H1 (cell line): ENCODE data around the gene KRTCAP2. TPM values are rescaled to one million over a fixed set of nuclear protein-coding genes. Genes with fewer than 3 reads are reported as not detected.

ENCODE experiments used
- CTCF ChIA-PET: fragments of 300-600 bp; sonication (Branson Sonifier 250); formaldehyde crosslinking; loops from one replicate; lab custom pipeline; 2021; ENCODE audit not compliant: partially characterized antibody; lab: Charles Lee
- POLR2A ChIA-PET: fragments of 300-600 bp; sonication (Branson Sonifier 250); formaldehyde crosslinking; loops from one replicate; lab custom pipeline; 2021; ENCODE audit warnings: inconsistent platforms; ENCODE audit not compliant: partially characterized antibody; lab: Charles Lee
- DNase-seq, 2 experiments: peaks; one replicate each; pipeline versions ENCODE4 v3.0.0 to v3.0.0-alpha.2; 2010 to 2022; ENCODE audit warnings: low spot score in 2 of 2, low read depth in 1 of 2, mixed read lengths in 1 of 2
- FAIRE-seq: peaks from 2 replicates; lab custom pipeline; 2011; peaks lifted over from hg19 to GRCh38; lab: Jason Lieb, UNC
- H2AFZ ChIP-seq: 2 replicates; pipeline ENCODE4 v1.8.1; 2012; ENCODE audit warnings: low read length, inconsistent platforms
- H2AK5ac ChIP-seq: 2 replicates; pipeline ENCODE4 v1.6.1; 2013; ENCODE audit warnings: low read depth, low read length
- H2BK120ac ChIP-seq: replicated peaks from 2 replicates; pipeline ENCODE3; 2013; ENCODE audit warnings: low read depth, low read length, inconsistent platforms
- H2BK12ac ChIP-seq: 2 replicates; pipeline ENCODE4 v1.6.1; 2013; ENCODE audit warnings: low read depth, low read length
- H2BK15ac ChIP-seq: 2 replicates; pipeline ENCODE4 v1.6.1; 2013; ENCODE audit warnings: low read length
- H2BK20ac ChIP-seq: 2 replicates; pipeline ENCODE4 v1.6.1; 2013; ENCODE audit warnings: low read length
- H2BK5ac ChIP-seq: 2 replicates; pipeline ENCODE4 v1.6.1; 2013; ENCODE audit warnings: low read depth, low read length
- H3K14ac ChIP-seq: 2 replicates; pipeline ENCODE4 v1.6.1; 2013; ENCODE audit warnings: inconsistent platforms; ENCODE audit not compliant: insufficient read length
- H3K18ac ChIP-seq: 2 replicates; pipeline ENCODE4 v1.6.1; 2013; ENCODE audit warnings: low read length; ENCODE audit errors: extremely low read depth
- H3K23ac ChIP-seq: 2 replicates; pipeline ENCODE4 v1.6.1; 2013; ENCODE audit warnings: inconsistent platforms; ENCODE audit not compliant: insufficient read length
- H3K23me2 ChIP-seq: 2 replicates; pipeline ENCODE4 v1.6.1; 2013; ENCODE audit warnings: low read depth, low read length
- H3K27ac ChIP-seq: 2 replicates; pipeline ENCODE4 v1.6.1; 2011; ENCODE audit warnings: low read depth, low read length, inconsistent platforms
- H3K27me3 ChIP-seq, 4 experiments: replicated peaks in 1 of 4; 1 replicate in 1 of 4; 2 replicates in 3 of 4; pipeline versions ENCODE4 v1.6.1 to v1.8.1; 2011 to 2013; ENCODE audit warnings: low read length in 3 of 4, mild to moderate bottlenecking in 3 of 4, inconsistent platforms in 2 of 4, mixed read lengths in 2 of 4, moderate library complexity in 1 of 4; ENCODE audit not compliant: control insufficient read depth in 3 of 4, insufficient read depth in 3 of 4; ENCODE audit errors: extremely low read depth in 1 of 4
- H3K36me3 ChIP-seq, 4 experiments: 2 replicates each; pipeline versions ENCODE4 v1.6.1 to v1.8.1; 2011 to 2013; ENCODE audit warnings: mild to moderate bottlenecking in 4 of 4, low read length in 3 of 4, moderate library complexity in 2 of 4, control low read depth in 1 of 4, inconsistent platforms in 1 of 4; ENCODE audit not compliant: insufficient read depth in 4 of 4, control insufficient read depth in 2 of 4
- H3K4ac ChIP-seq: replicated peaks from 2 replicates; pipeline ENCODE3; 2013; ENCODE audit warnings: low read length, low read depth, mixed read lengths, inconsistent platforms; ENCODE audit not compliant: insufficient read length
- H3K4me1 ChIP-seq, 4 experiments: replicated peaks in 1 of 4; 1 replicate in 1 of 4; 2 replicates in 3 of 4; pipeline versions ENCODE4 v1.6.1 to v1.8.1; 2011 to 2013; ENCODE audit warnings: low read length in 3 of 4, inconsistent platforms in 2 of 4, mixed read lengths in 1 of 4; ENCODE audit not compliant: insufficient read depth in 4 of 4, control insufficient read depth in 3 of 4
- H3K4me2 ChIP-seq, 2 experiments: 2 replicates each; pipeline versions ENCODE4 v1.6.1 to v1.8.1; 2011 to 2013; ENCODE audit warnings: low read depth in 2 of 2, low read length in 2 of 2, control low read depth in 1 of 2, inconsistent platforms in 1 of 2, mild to moderate bottlenecking in 1 of 2; ENCODE audit not compliant: insufficient read depth in 1 of 2
- H3K4me3 ChIP-seq, 4 experiments: fragments of 200-600, 300-600 bp in 1 of 4; sonication (generic), shearing (Covaris generic), sonication (Bioruptor Twin) in 1 of 4; 2 replicates each; pipeline versions ENCODE4 v1.5.1 to v1.8.1; 2011 to 2016; ENCODE audit warnings: low read length in 4 of 4, low read depth in 3 of 4, control low read depth in 2 of 4, inconsistent platforms in 2 of 4, mild to moderate bottlenecking in 2 of 4, mixed read lengths in 1 of 4, moderate library complexity in 1 of 4; ENCODE audit not compliant: insufficient read depth in 2 of 4; ENCODE audit errors: extremely low read depth in 1 of 4
- H3K56ac ChIP-seq: replicated peaks from 2 replicates; pipeline ENCODE3; 2013; ENCODE audit warnings: low read depth, mild to moderate bottlenecking, mixed read lengths, low read length, inconsistent platforms; ENCODE audit not compliant: insufficient read length
- H3K79me1 ChIP-seq: 2 replicates; pipeline ENCODE4 v1.6.1; 2013; ENCODE audit warnings: low read depth, low read length, control low read depth
- H3K79me2 ChIP-seq, 2 experiments: 2 replicates each; pipeline versions ENCODE4 v1.6.1 to v1.8.1; 2012 to 2013; ENCODE audit warnings: low read length in 2 of 2, mild to moderate bottlenecking in 2 of 2, inconsistent platforms in 1 of 2; ENCODE audit not compliant: insufficient read depth in 2 of 2, control insufficient read depth in 1 of 2
- H3K9ac ChIP-seq, 4 experiments: replicated peaks in 1 of 4; 1 replicate in 1 of 4; 2 replicates in 3 of 4; pipeline versions ENCODE4 v1.6.1 to v1.8.1; 2011 to 2013; ENCODE audit warnings: low read depth in 3 of 4, low read length in 3 of 4, control low read depth in 2 of 4, mild to moderate bottlenecking in 2 of 4, moderate library complexity in 2 of 4, inconsistent platforms in 1 of 4; ENCODE audit errors: extremely low read depth in 1 of 4
- H3K9me3 ChIP-seq, 2 experiments: 2 replicates each; pipeline versions ENCODE4 v1.6.1 to v1.8.1; 2012 to 2013; ENCODE audit warnings: mild to moderate bottlenecking in 2 of 2, moderate library complexity in 2 of 2, control low read depth in 1 of 2, inconsistent platforms in 1 of 2, low read depth in 1 of 2, low read length in 1 of 2, mixed read lengths in 1 of 2; ENCODE audit not compliant: insufficient read depth in 2 of 2
- H4K20me1 ChIP-seq, 2 experiments: replicated peaks in 1 of 2; 2 replicates each; pipeline versions ENCODE3 to v1.8.1; 2011 to 2013; ENCODE audit warnings: inconsistent platforms in 2 of 2, low read length in 2 of 2, mild to moderate bottlenecking in 1 of 2; ENCODE audit not compliant: insufficient read depth in 2 of 2, control insufficient read depth in 1 of 2
- H4K5ac ChIP-seq: 2 replicates; pipeline ENCODE4 v1.6.1; 2013; ENCODE audit warnings: low read length, low read depth, mixed read lengths, inconsistent platforms; ENCODE audit not compliant: insufficient read length
- H4K8ac ChIP-seq: 2 replicates; pipeline ENCODE4 v1.8.0; 2013; ENCODE audit warnings: mild to moderate bottlenecking, moderate library complexity, low read length, inconsistent platforms; ENCODE audit not compliant: insufficient read depth; ENCODE audit errors: extremely low read depth
- H4K91ac ChIP-seq: replicated peaks from 2 replicates; pipeline ENCODE3; 2013; ENCODE audit warnings: low read length, mixed read lengths, inconsistent platforms; ENCODE audit not compliant: insufficient read length
- CHD1 ChIP-seq: IDR thresholded peaks from 2 replicates; pipeline ENCODE4 v1.6.1; 2012; ENCODE audit warnings: low read depth, low read length, improper control_type of control experiment
- NANOG ChIP-seq: IDR thresholded peaks from 2 replicates; pipeline ENCODE4 v1.6.1; 2011; ENCODE audit warnings: low read length, low read depth, mild to moderate bottlenecking, inconsistent platforms; ENCODE audit not compliant: insufficient read depth, poor library complexity, severe bottlenecking
- POU5F1 ChIP-seq: IDR thresholded peaks from 2 replicates; pipeline ENCODE4 v1.6.1; 2011; ENCODE audit warnings: low read depth, mild to moderate bottlenecking, low read length, moderate library complexity
- RXRA ChIP-seq: IDR thresholded peaks from 2 replicates; pipeline ENCODE4 v1.6.1; 2011; ENCODE audit warnings: low read depth, mild to moderate bottlenecking, low read length, moderate library complexity; ENCODE audit not compliant: insufficient read depth
- SIX5 ChIP-seq: IDR thresholded peaks from 2 replicates; pipeline ENCODE4 v1.6.1; 2011; ENCODE audit warnings: mild to moderate bottlenecking, low read depth, low read length
- SP2 ChIP-seq: IDR thresholded peaks from 2 replicates; pipeline ENCODE4 v1.6.1; 2012; ENCODE audit warnings: mild to moderate bottlenecking, low read length, inconsistent platforms
- TEAD4 ChIP-seq: IDR thresholded peaks from 2 replicates; pipeline ENCODE4 v1.6.1; 2012; ENCODE audit warnings: low read depth, low read length, inconsistent platforms, mixed read lengths
- WGBS, 2 experiments: shearing (Covaris generic) in 1 of 2; methylation state at CpG; one replicate each; pipeline versions ENCODE4 v1.1.6 to v1.1.7; 2013 to 2015; ENCODE audit warnings: low lambda C conversion rate in 2 of 2, mixed read lengths in 2 of 2, inconsistent platforms in 1 of 2, low coverage in 1 of 2, missing lambda C conversion rate in 1 of 2; ENCODE audit not compliant: insufficient replicate concordance in 2 of 2, insufficient coverage in 1 of 2, insufficient read length in 1 of 2; ENCODE audit errors: extremely low coverage in 1 of 2, missing lambda C conversion rate in 1 of 2; 5-methylcytosine and 5-hydroxymethylcytosine counted together
- polyA plus RNA-seq, 7 experiments: library from polyadenylated mRNA; depleted of rRNA in 3 of 7; stranded (reverse) in 5 of 7; unstranded in 2 of 7; fragments of >200 nt in 5 of 7; fragments of 200-250 nt in 2 of 7; gene quantifications; 1 replicate in 5 of 7; 2 replicates in 1 of 7; 4 replicates in 1 of 7; pipeline versions ENCODE4 v1.2.1 to v1.2.3, GENCODE V29; 2011 to 2013; ENCODE audit warnings: missing spikeins in 2 of 7, mixed read lengths in 2 of 7
- total RNA-seq: library from RNA; stranded (reverse); fragmentation: NEBNext Ultra II Directional; extraction: Animal tissue kit (Norgen Biotek cat#: 25700); gene quantifications from 2 replicates; pipeline ENCODE4 v1.2.1, GENCODE V29; 2021

The KRTCAP2 gene
- total and polyA plus RNA-seq, 2 of the 8 experiments (the other 6 are each of a cell fraction or from before 2014, with no cell fraction given): 146 to 317 TPM

DNA sequence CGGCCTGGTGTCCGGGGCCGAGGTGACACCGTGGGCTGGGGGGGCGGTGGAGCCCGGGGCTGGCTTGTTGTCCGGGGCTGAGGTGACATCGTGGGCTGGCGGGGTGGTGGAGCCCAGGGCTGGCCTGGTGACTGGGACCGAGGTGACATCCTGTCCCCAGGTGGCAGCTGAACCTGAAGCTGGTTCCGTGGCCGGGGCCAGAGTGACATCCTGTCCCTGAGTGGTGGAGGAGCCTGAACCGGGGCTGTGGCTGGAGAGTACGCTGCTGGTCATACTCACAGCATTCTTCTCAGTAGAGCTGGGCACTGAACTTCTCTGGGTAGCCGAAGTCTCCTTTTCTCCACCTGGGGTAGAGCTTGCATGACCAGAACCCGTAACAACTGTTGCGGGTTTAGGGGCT is 18.8 kb upstream of the KRTCAP2 start:
- no peak overlapping the region for H3K9ac ChIP-seq
- H4K8ac ChIP-seq: no peak overlapping the region
- H4K5ac ChIP-seq: no peak overlapping the region
- H2BK5ac ChIP-seq: no peak overlapping the region; the same call in 1 of the 2 replicates
- no peak overlapping the region for H2BK15ac ChIP-seq
- peaks cover 6 to 17% of the 10 kb centered on the region in 2 experiments; a peak in 3 of 4 replicates for H3K79me2 ChIP-seq
- H3K9me3 ChIP-seq: no peaks in the 10 kb centered on the region
- no peak overlapping the region for H3K56ac ChIP-seq
- peak overlapping the region; percentile 17 for H4K91ac ChIP-seq
- H3K4ac ChIP-seq: no peak overlapping the region
- H3K14ac ChIP-seq: no peak overlapping the region
- DNase-seq (no peak), FAIRE-seq (no peak)
- H2BK120ac ChIP-seq: no peak overlapping the region
- no peak overlapping the region for H2AFZ ChIP-seq
- H3K79me1 ChIP-seq: peaks cover 6% of the 10 kb centered on the region
- TF ChIP-seq SP2: no peak
- no peak for TF ChIP-seq POU5F1
- TF ChIP-seq TEAD4: no peak
- no peak for TF ChIP-seq NANOG
- no peak for TF ChIP-seq SIX5
- TF ChIP-seq RXRA: no peak
- no peak for TF ChIP-seq CHD1
- H3K4me1 ChIP-seq: peaks cover 7 to 21% (median 18%) of the 10 kb centered on the region in 4 experiments
- no peak overlapping the region for H3K27ac ChIP-seq
- no peaks in the 10 kb centered on the region for H3K27me3 ChIP-seq
- H4K20me1 ChIP-seq: peaks cover 2 to 6% of the 10 kb centered on the region in 2 experiments
- peaks cover 24% of the 10 kb centered on the region for H3K23me2 ChIP-seq
- 86% methylated on average over 11 of the region's 17 CpGs; no CpG with 5 or more reads in 1 of the 2 experiments for WGBS, 2 experiments
- H3K18ac ChIP-seq: no peak overlapping the region
- H3K4me3 ChIP-seq: no peak overlapping the region
- H3K36me3 ChIP-seq: peaks cover 2 to 10% (median 3%) of the 10 kb centered on the region in 4 experiments; a peak in 7 of 8 replicates
- CTCF ChIA-PET: interaction anchor here (1.0 to 5.1 kb wide), 7 partner anchors 11 to 59 kb away, joined by 3 to 107 read pairs (median 8); partner anchors contain the start of genes KRTCAP2 and TRIM46
- H2AK5ac ChIP-seq: 0 out of 2 replicates have a peak overlapping the region, but pooled peaks have one; percentile 26
- peak overlapping the region in 1 of 2 experiments; percentile 87; a peak in 2 of 4 replicates for H3K4me2 ChIP-seq
- no peak overlapping the region for H2BK20ac ChIP-seq
- no peak overlapping the region for H2BK12ac ChIP-seq
- H3K23ac ChIP-seq: no peak overlapping the region
- POLR2A ChIA-PET: interaction anchor here (1.0 to 19.4 kb wide), 5 partner anchors 13 to 87 kb away, joined by 3 to 512 read pairs (median 48); partner anchors contain the start of genes KRTCAP2, MTX1, THBS3 and TRIM46
